H1 (cell line): Measurements from ENCODE around the gene UBE2J1. TPM values are rescaled to one million over a fixed set of nuclear protein-coding genes. Genes with fewer than 3 reads are reported as not detected.

Source experiments
- CTCF ChIA-PET: fragments of 300-600 bp; sonication (Branson Sonifier 250); formaldehyde crosslinking; loops from one replicate; lab custom pipeline; 2021; ENCODE audit not compliant: partially characterized antibody; lab: Charles Lee
- POLR2A ChIA-PET: fragments of 300-600 bp; sonication (Branson Sonifier 250); formaldehyde crosslinking; loops from one replicate; lab custom pipeline; 2021; ENCODE audit warnings: inconsistent platforms; ENCODE audit not compliant: partially characterized antibody; lab: Charles Lee
- DNase-seq, 2 experiments: peaks; one replicate each; pipeline versions ENCODE4 v3.0.0 to v3.0.0-alpha.2; 2010 to 2022; ENCODE audit warnings: low spot score in 2 of 2, low read depth in 1 of 2, mixed read lengths in 1 of 2
- FAIRE-seq: peaks from 2 replicates; lab custom pipeline; 2011; peaks lifted over from hg19 to GRCh38; lab: Jason Lieb, UNC
- H2AFZ ChIP-seq: 2 replicates; pipeline ENCODE4 v1.8.1; 2012; ENCODE audit warnings: low read length, inconsistent platforms
- H2AK5ac ChIP-seq: 2 replicates; pipeline ENCODE4 v1.6.1; 2013; ENCODE audit warnings: low read depth, low read length
- H2BK120ac ChIP-seq: replicated peaks from 2 replicates; pipeline ENCODE3; 2013; ENCODE audit warnings: low read depth, low read length, inconsistent platforms
- H2BK12ac ChIP-seq: 2 replicates; pipeline ENCODE4 v1.6.1; 2013; ENCODE audit warnings: low read depth, low read length
- H2BK15ac ChIP-seq: 2 replicates; pipeline ENCODE4 v1.6.1; 2013; ENCODE audit warnings: low read length
- H2BK20ac ChIP-seq: 2 replicates; pipeline ENCODE4 v1.6.1; 2013; ENCODE audit warnings: low read length
- H2BK5ac ChIP-seq: 2 replicates; pipeline ENCODE4 v1.6.1; 2013; ENCODE audit warnings: low read depth, low read length
- H3K14ac ChIP-seq: 2 replicates; pipeline ENCODE4 v1.6.1; 2013; ENCODE audit warnings: inconsistent platforms; ENCODE audit not compliant: insufficient read length
- H3K18ac ChIP-seq: 2 replicates; pipeline ENCODE4 v1.6.1; 2013; ENCODE audit warnings: low read length; ENCODE audit errors: extremely low read depth
- H3K23ac ChIP-seq: 2 replicates; pipeline ENCODE4 v1.6.1; 2013; ENCODE audit warnings: inconsistent platforms; ENCODE audit not compliant: insufficient read length
- H3K23me2 ChIP-seq: 2 replicates; pipeline ENCODE4 v1.6.1; 2013; ENCODE audit warnings: low read depth, low read length
- H3K27ac ChIP-seq: 2 replicates; pipeline ENCODE4 v1.6.1; 2011; ENCODE audit warnings: low read depth, low read length, inconsistent platforms
- H3K27me3 ChIP-seq, 4 experiments: replicated peaks in 1 of 4; 1 replicate in 1 of 4; 2 replicates in 3 of 4; pipeline versions ENCODE4 v1.6.1 to v1.8.1; 2011 to 2013; ENCODE audit warnings: low read length in 3 of 4, mild to moderate bottlenecking in 3 of 4, inconsistent platforms in 2 of 4, mixed read lengths in 2 of 4, moderate library complexity in 1 of 4; ENCODE audit not compliant: control insufficient read depth in 3 of 4, insufficient read depth in 3 of 4; ENCODE audit errors: extremely low read depth in 1 of 4
- H3K36me3 ChIP-seq, 4 experiments: 2 replicates each; pipeline versions ENCODE4 v1.6.1 to v1.8.1; 2011 to 2013; ENCODE audit warnings: mild to moderate bottlenecking in 4 of 4, low read length in 3 of 4, moderate library complexity in 2 of 4, control low read depth in 1 of 4, inconsistent platforms in 1 of 4; ENCODE audit not compliant: insufficient read depth in 4 of 4, control insufficient read depth in 2 of 4
- H3K4ac ChIP-seq: replicated peaks from 2 replicates; pipeline ENCODE3; 2013; ENCODE audit warnings: low read length, low read depth, mixed read lengths, inconsistent platforms; ENCODE audit not compliant: insufficient read length
- H3K4me1 ChIP-seq, 4 experiments: replicated peaks in 1 of 4; 1 replicate in 1 of 4; 2 replicates in 3 of 4; pipeline versions ENCODE4 v1.6.1 to v1.8.1; 2011 to 2013; ENCODE audit warnings: low read length in 3 of 4, inconsistent platforms in 2 of 4, mixed read lengths in 1 of 4; ENCODE audit not compliant: insufficient read depth in 4 of 4, control insufficient read depth in 3 of 4
- H3K4me2 ChIP-seq, 2 experiments: 2 replicates each; pipeline versions ENCODE4 v1.6.1 to v1.8.1; 2011 to 2013; ENCODE audit warnings: low read depth in 2 of 2, low read length in 2 of 2, control low read depth in 1 of 2, inconsistent platforms in 1 of 2, mild to moderate bottlenecking in 1 of 2; ENCODE audit not compliant: insufficient read depth in 1 of 2
- H3K4me3 ChIP-seq, 4 experiments: fragments of 200-600, 300-600 bp in 1 of 4; sonication (generic), shearing (Covaris generic), sonication (Bioruptor Twin) in 1 of 4; 2 replicates each; pipeline versions ENCODE4 v1.5.1 to v1.8.1; 2011 to 2016; ENCODE audit warnings: low read length in 4 of 4, low read depth in 3 of 4, control low read depth in 2 of 4, inconsistent platforms in 2 of 4, mild to moderate bottlenecking in 2 of 4, mixed read lengths in 1 of 4, moderate library complexity in 1 of 4; ENCODE audit not compliant: insufficient read depth in 2 of 4; ENCODE audit errors: extremely low read depth in 1 of 4
- H3K56ac ChIP-seq: replicated peaks from 2 replicates; pipeline ENCODE3; 2013; ENCODE audit warnings: low read depth, mild to moderate bottlenecking, mixed read lengths, low read length, inconsistent platforms; ENCODE audit not compliant: insufficient read length
- H3K79me1 ChIP-seq: 2 replicates; pipeline ENCODE4 v1.6.1; 2013; ENCODE audit warnings: low read depth, low read length, control low read depth
- H3K79me2 ChIP-seq, 2 experiments: 2 replicates each; pipeline versions ENCODE4 v1.6.1 to v1.8.1; 2012 to 2013; ENCODE audit warnings: low read length in 2 of 2, mild to moderate bottlenecking in 2 of 2, inconsistent platforms in 1 of 2; ENCODE audit not compliant: insufficient read depth in 2 of 2, control insufficient read depth in 1 of 2
- H3K9ac ChIP-seq, 4 experiments: replicated peaks in 1 of 4; 1 replicate in 1 of 4; 2 replicates in 3 of 4; pipeline versions ENCODE4 v1.6.1 to v1.8.1; 2011 to 2013; ENCODE audit warnings: low read depth in 3 of 4, low read length in 3 of 4, control low read depth in 2 of 4, mild to moderate bottlenecking in 2 of 4, moderate library complexity in 2 of 4, inconsistent platforms in 1 of 4; ENCODE audit errors: extremely low read depth in 1 of 4
- H3K9me3 ChIP-seq, 2 experiments: 2 replicates each; pipeline versions ENCODE4 v1.6.1 to v1.8.1; 2012 to 2013; ENCODE audit warnings: mild to moderate bottlenecking in 2 of 2, moderate library complexity in 2 of 2, control low read depth in 1 of 2, inconsistent platforms in 1 of 2, low read depth in 1 of 2, low read length in 1 of 2, mixed read lengths in 1 of 2; ENCODE audit not compliant: insufficient read depth in 2 of 2
- H4K20me1 ChIP-seq, 2 experiments: replicated peaks in 1 of 2; 2 replicates each; pipeline versions ENCODE3 to v1.8.1; 2011 to 2013; ENCODE audit warnings: inconsistent platforms in 2 of 2, low read length in 2 of 2, mild to moderate bottlenecking in 1 of 2; ENCODE audit not compliant: insufficient read depth in 2 of 2, control insufficient read depth in 1 of 2
- H4K5ac ChIP-seq: 2 replicates; pipeline ENCODE4 v1.6.1; 2013; ENCODE audit warnings: low read length, low read depth, mixed read lengths, inconsistent platforms; ENCODE audit not compliant: insufficient read length
- H4K8ac ChIP-seq: 2 replicates; pipeline ENCODE4 v1.8.0; 2013; ENCODE audit warnings: mild to moderate bottlenecking, moderate library complexity, low read length, inconsistent platforms; ENCODE audit not compliant: insufficient read depth; ENCODE audit errors: extremely low read depth
- H4K91ac ChIP-seq: replicated peaks from 2 replicates; pipeline ENCODE3; 2013; ENCODE audit warnings: low read length, mixed read lengths, inconsistent platforms; ENCODE audit not compliant: insufficient read length
- CBX5 ChIP-seq: fragments of 300-800, 300-1000 bp; sonication (generic); IDR thresholded peaks from 2 replicates; pipeline ENCODE4 v1.7.1; 2016; ENCODE audit warnings: antibody characterized with exemption, low read length, low read depth
- CREB1 ChIP-seq: IDR thresholded peaks from 2 replicates; pipeline ENCODE4 v1.6.1; 2012; ENCODE audit warnings: inconsistent platforms
- EP300 ChIP-seq, 2 experiments: IDR thresholded peaks; 1 replicate in 1 of 2; 2 replicates in 1 of 2; pipeline ENCODE4 v1.6.1; 2011 to 2012; ENCODE audit warnings: low read depth in 2 of 2, low read length in 2 of 2, mild to moderate bottlenecking in 2 of 2, borderline replicate concordance in 1 of 2, inconsistent platforms in 1 of 2, moderate library complexity in 1 of 2
- KDM5A ChIP-seq: fragments of 200-600 bp; IDR thresholded peaks from 2 replicates; pipeline ENCODE4 v1.7.1; 2012; ENCODE audit warnings: mild to moderate bottlenecking, low read length, inconsistent platforms, mixed read lengths
- RFX5 ChIP-seq: IDR thresholded peaks from 2 replicates; pipeline ENCODE4 v1.6.1; 2011; ENCODE audit warnings: low read depth, low read length, improper control_type of control experiment, borderline replicate concordance
- SIN3A ChIP-seq, 2 experiments: IDR thresholded peaks in 1 of 2; conservative IDR thresholded peaks in 1 of 2; 2 replicates each; pipeline ENCODE4 v1.6.1; 2011 to 2012; ENCODE audit warnings: low read length in 2 of 2, improper control_type of control experiment in 1 of 2, low read depth in 1 of 2, mild to moderate bottlenecking in 1 of 2
- TAF7 ChIP-seq: optimal IDR thresholded peaks from 2 replicates; pipeline ENCODE3; 2011; ENCODE audit warnings: low read depth, mild to moderate bottlenecking, inconsistent platforms, low read length, moderate library complexity, borderline replicate concordance
- WGBS, 2 experiments: shearing (Covaris generic) in 1 of 2; methylation state at CpG; one replicate each; pipeline versions ENCODE4 v1.1.6 to v1.1.7; 2013 to 2015; ENCODE audit warnings: low lambda C conversion rate in 2 of 2, mixed read lengths in 2 of 2, inconsistent platforms in 1 of 2, low coverage in 1 of 2, missing lambda C conversion rate in 1 of 2; ENCODE audit not compliant: insufficient replicate concordance in 2 of 2, insufficient coverage in 1 of 2, insufficient read length in 1 of 2; ENCODE audit errors: extremely low coverage in 1 of 2, missing lambda C conversion rate in 1 of 2; 5-methylcytosine and 5-hydroxymethylcytosine counted together
- polyA plus RNA-seq, 7 experiments: library from polyadenylated mRNA; depleted of rRNA in 3 of 7; stranded (reverse) in 5 of 7; unstranded in 2 of 7; fragments of >200 nt in 5 of 7; fragments of 200-250 nt in 2 of 7; gene quantifications; 1 replicate in 5 of 7; 2 replicates in 1 of 7; 4 replicates in 1 of 7; pipeline versions ENCODE4 v1.2.1 to v1.2.3, GENCODE V29; 2011 to 2013; ENCODE audit warnings: missing spikeins in 2 of 7, mixed read lengths in 2 of 7
- total RNA-seq: library from RNA; stranded (reverse); fragmentation: NEBNext Ultra II Directional; extraction: Animal tissue kit (Norgen Biotek cat#: 25700); gene quantifications from 2 replicates; pipeline ENCODE4 v1.2.1, GENCODE V29; 2021
- TF ChIP-seq, protein P1 (sequence below): IDR thresholded peaks from 2 replicates; pipeline ENCODE4 v1.6.1; 2012; ENCODE audit warnings: low read length, inconsistent platforms
- TF ChIP-seq, protein P2 (sequence below), 3 experiments: IDR thresholded peaks; 1 replicate in 2 of 3; 2 replicates in 1 of 3; pipeline versions ENCODE4 v1.5.1 to v1.6.1; 2011; ENCODE audit warnings: low read length in 3 of 3, mild to moderate bottlenecking in 3 of 3, inconsistent platforms in 2 of 3, low read depth in 1 of 3, moderate library complexity in 1 of 3; ENCODE audit not compliant: insufficient read depth in 1 of 3; ENCODE audit errors: control extremely low read depth in 1 of 3

UBE2J1 gene
- total and polyA plus RNA-seq, 2 of the 8 experiments (the other 6 are each of a cell fraction or from before 2014, with no cell fraction given): 8.5 to 15.2 TPM

DNA sequence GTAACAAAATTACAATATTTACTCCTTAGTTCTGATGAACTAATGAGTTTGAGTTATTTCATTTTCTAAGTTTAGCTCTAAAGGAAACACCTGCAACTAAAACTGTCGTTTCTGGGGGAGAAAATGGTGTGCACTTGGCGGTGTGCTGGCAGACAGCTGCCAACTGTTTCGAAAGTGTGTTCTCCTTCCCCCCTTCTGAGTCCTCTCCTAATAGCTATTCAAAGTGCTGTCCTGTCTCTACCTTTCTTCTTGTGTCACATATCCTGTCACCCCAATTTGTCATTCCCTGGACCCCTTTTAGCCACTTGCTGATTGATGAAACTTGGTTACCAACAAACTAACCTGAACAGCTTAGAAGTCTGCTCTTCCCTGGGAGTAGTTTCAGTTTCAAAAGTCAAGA is 4.9 kb upstream of the UBE2J1 start:
- no peak overlapping the region for H3K18ac ChIP-seq
- H3K79me2 ChIP-seq: no peaks in the 10 kb centered on the region
- no peaks in the 10 kb centered on the region for H3K79me1 ChIP-seq
- WGBS, 2 experiments: 76% methylated on average over 3 of the region's 3 CpGs; no CpG with 5 or more reads in 1 of the 2 experiments
- H2BK120ac ChIP-seq: no peak overlapping the region
- no peak for FAIRE-seq
- ChIA-PET POLR2A (interaction anchor here (1.0 to 2.3 kb wide), 2 partner anchors 9 to 53 kb away, joined by 3 to 6 read pairs; no protein-coding TSS in a partner anchor), CTCF (interaction anchor here (0.9 to 15.3 kb wide), 6 partner anchors 8 to 18 kb away, joined by 3 to 130 read pairs (median 4); no protein-coding TSS in a partner anchor)
- H3K14ac ChIP-seq: no peak overlapping the region
- H3K23me2 ChIP-seq: no peaks in the 10 kb centered on the region; the same call in 1 of the 2 replicates
- H2BK20ac ChIP-seq: no peak overlapping the region
- no peaks in the 10 kb centered on the region for H4K20me1 ChIP-seq
- no peak for DNase-seq
- no peak overlapping the region for H4K8ac ChIP-seq
- H3K9ac ChIP-seq: no peak overlapping the region
- no peak overlapping the region for H2AK5ac ChIP-seq
- H2BK5ac ChIP-seq: no peak overlapping the region
- H3K9me3 ChIP-seq: no peaks in the 10 kb centered on the region
- no peak overlapping the region for H3K4me2 ChIP-seq
- no peak overlapping the region for H3K23ac ChIP-seq
- no peak overlapping the region for H2BK15ac ChIP-seq
- H3K27ac ChIP-seq: no peak overlapping the region
- H3K4me3 ChIP-seq: no peak overlapping the region
- no peak overlapping the region for H3K4ac ChIP-seq
- no peak overlapping the region for H4K5ac ChIP-seq
- peaks cover 0 to 4% (median 0%) of the 10 kb centered on the region in 4 experiments; a peak in 1 of 7 replicates for H3K4me1 ChIP-seq
- H2BK12ac ChIP-seq: no peak overlapping the region
- H3K27me3 ChIP-seq: no peaks in the 10 kb centered on the region; a peak in 1 of 7 replicates
- no peak overlapping the region for H4K91ac ChIP-seq
- H2AFZ ChIP-seq: no peak overlapping the region
- no peak overlapping the region for H3K56ac ChIP-seq
- no peaks in the 10 kb centered on the region for H3K36me3 ChIP-seq
- no peak for TF ChIP-seq RFX5
- TF ChIP-seq, protein P1, sequence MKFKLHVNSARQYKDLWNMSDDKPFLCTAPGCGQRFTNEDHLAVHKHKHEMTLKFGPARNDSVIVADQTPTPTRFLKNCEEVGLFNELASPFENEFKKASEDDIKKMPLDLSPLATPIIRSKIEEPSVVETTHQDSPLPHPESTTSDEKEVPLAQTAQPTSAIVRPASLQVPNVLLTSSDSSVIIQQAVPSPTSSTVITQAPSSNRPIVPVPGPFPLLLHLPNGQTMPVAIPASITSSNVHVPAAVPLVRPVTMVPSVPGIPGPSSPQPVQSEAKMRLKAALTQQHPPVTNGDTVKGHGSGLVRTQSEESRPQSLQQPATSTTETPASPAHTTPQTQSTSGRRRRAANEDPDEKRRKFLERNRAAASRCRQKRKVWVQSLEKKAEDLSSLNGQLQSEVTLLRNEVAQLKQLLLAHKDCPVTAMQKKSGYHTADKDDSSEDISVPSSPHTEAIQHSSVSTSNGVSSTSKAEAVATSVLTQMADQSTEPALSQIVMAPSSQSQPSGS: no peak
- no peak for TF ChIP-seq KDM5A
- no peak for TF ChIP-seq TAF7
- no peak for TF ChIP-seq SIN3A (conservative IDR thresholded peaks at IDR 0.05 in 1 of 2, IDR thresholded peaks at IDR 0.05 in 1 of 2; ENCODE audit: low read depth in 1 of 2, low read length in 2 of 2)
- TF ChIP-seq EP300 (IDR thresholded peaks at IDR 0.05; ENCODE audit: borderline replicate concordance in 1 of 2, low read depth in 2 of 2, low read length in 2 of 2): no peak
- TF ChIP-seq, protein P2, sequence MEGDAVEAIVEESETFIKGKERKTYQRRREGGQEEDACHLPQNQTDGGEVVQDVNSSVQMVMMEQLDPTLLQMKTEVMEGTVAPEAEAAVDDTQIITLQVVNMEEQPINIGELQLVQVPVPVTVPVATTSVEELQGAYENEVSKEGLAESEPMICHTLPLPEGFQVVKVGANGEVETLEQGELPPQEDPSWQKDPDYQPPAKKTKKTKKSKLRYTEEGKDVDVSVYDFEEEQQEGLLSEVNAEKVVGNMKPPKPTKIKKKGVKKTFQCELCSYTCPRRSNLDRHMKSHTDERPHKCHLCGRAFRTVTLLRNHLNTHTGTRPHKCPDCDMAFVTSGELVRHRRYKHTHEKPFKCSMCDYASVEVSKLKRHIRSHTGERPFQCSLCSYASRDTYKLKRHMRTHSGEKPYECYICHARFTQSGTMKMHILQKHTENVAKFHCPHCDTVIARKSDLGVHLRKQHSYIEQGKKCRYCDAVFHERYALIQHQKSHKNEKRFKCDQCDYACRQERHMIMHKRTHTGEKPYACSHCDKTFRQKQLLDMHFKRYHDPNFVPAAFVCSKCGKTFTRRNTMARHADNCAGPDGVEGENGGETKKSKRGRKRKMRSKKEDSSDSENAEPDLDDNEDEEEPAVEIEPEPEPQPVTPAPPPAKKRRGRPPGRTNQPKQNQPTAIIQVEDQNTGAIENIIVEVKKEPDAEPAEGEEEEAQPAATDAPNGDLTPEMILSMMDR (IDR thresholded peaks at IDR 0.05; ENCODE audit: control extremely low read depth in 1 of 3, insufficient read depth in 1 of 3, low read depth in 1 of 3, low read length in 3 of 3): no peak
- TF ChIP-seq CREB1: no peak
- no peak for TF ChIP-seq CBX5
